H1 (cell line): ENCODE results near the gene RYR3. TPM values are rescaled to one million over a fixed set of nuclear protein-coding genes. Genes with fewer than 3 reads are reported as not detected.

Experiments
- GABPA ChIP-seq: IDR thresholded peaks from 2 replicates; pipeline ENCODE4 v1.6.1; 2011; ENCODE audit warnings: mild to moderate bottlenecking, low read length, moderate library complexity, borderline replicate concordance; ENCODE audit not compliant: insufficient read depth
- GTF2F1 ChIP-seq: IDR thresholded peaks from 2 replicates; pipeline ENCODE4 v1.6.1; 2012; ENCODE audit warnings: low read depth, low read length, improper control_type of control experiment, borderline replicate concordance
- KDM4A ChIP-seq: IDR thresholded peaks from one replicate; pipeline ENCODE4 v1.7.1; 2012; ENCODE audit warnings: low read depth, mild to moderate bottlenecking, moderate library complexity, low read length, inconsistent platforms; ENCODE audit not compliant: severe bottlenecking
- TAF7 ChIP-seq: optimal IDR thresholded peaks from 2 replicates; pipeline ENCODE3; 2011; ENCODE audit warnings: low read depth, mild to moderate bottlenecking, inconsistent platforms, low read length, moderate library complexity, borderline replicate concordance
- TEAD4 ChIP-seq: IDR thresholded peaks from 2 replicates; pipeline ENCODE4 v1.6.1; 2012; ENCODE audit warnings: low read depth, low read length, inconsistent platforms, mixed read lengths
- polyA plus RNA-seq, 7 experiments: library from polyadenylated mRNA; depleted of rRNA in 3 of 7; stranded (reverse) in 5 of 7; unstranded in 2 of 7; fragments of >200 nt in 5 of 7; fragments of 200-250 nt in 2 of 7; gene quantifications; 1 replicate in 5 of 7; 2 replicates in 1 of 7; 4 replicates in 1 of 7; pipeline versions ENCODE4 v1.2.1 to v1.2.3, GENCODE V29; 2011 to 2013; ENCODE audit warnings: missing spikeins in 2 of 7, mixed read lengths in 2 of 7
- total RNA-seq: library from RNA; stranded (reverse); fragmentation: NEBNext Ultra II Directional; extraction: Animal tissue kit (Norgen Biotek cat#: 25700); gene quantifications from 2 replicates; pipeline ENCODE4 v1.2.1, GENCODE V29; 2021

The RYR3 gene
- total and polyA plus RNA-seq, 2 of the 8 experiments (the other 6 are each of a cell fraction or from before 2014, with no cell fraction given) = 0.33 to 3.4 TPM

DNA sequence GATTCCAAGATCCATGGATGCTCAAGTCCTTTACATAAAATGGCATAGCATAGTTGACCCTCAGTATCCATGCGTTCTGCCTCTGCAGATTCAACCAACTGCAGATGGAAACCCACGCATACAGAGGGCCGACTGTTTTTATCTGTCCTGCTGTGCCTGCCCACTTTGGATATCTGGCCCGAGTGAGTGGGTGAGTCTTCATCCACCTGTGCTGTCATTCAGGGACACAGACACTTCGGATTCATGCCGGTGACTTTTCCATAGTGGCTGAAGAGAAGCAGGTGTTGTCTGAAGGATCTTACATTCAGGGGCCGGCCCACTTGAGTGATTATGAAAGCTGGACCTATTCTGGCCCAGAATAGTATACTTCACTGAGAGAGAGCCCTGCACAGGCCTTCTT is 85.1 kb downstream of the RYR3 start (continued):
- no peak for TF ChIP-seq KDM4A
- no peak for TF ChIP-seq TAF7
- no peak for TF ChIP-seq GABPA
- no peak for TF ChIP-seq TEAD4
- TF ChIP-seq GTF2F1 = no peak
